Measurements from ENCODE around the gene S1PR3. TPM values are rescaled to one million over a fixed set of nuclear protein-coding genes. Genes with fewer than 3 reads are reported as not detected.

S1PR3 gene
- total and polyA plus RNA-seq, 2 donors (not counting 3 experiments of a cell fraction or from before 2014, with no cell fraction given), result 12.5 to 25.8 TPM

- no peak overlapping the region for H3K4me2 ChIP-seq (ENCODE audit: insufficient read depth, low read length)
- H3K9me1 ChIP-seq (replicated peaks; ENCODE audit: control insufficient read depth, extremely low read depth, insufficient read depth, low read length), result no peaks in the 10 kb centered on the region
- H3K27ac ChIP-seq (ENCODE audit: insufficient read depth, low read depth, low read length), result no peak overlapping the region
- BruUV-seq (replicated peaks), result no TSS peak
- no peaks in the 10 kb centered on the region for H4K20me1 ChIP-seq (replicated peaks; ENCODE audit: control insufficient read depth, extremely low read depth, insufficient read depth, low read length)
- ChIA-PET POLR2A (no interaction called here), CTCF (interaction anchor here (1.8 kb wide), 1 partner anchor 11 kb away, joined by 5 read pairs; no protein-coding TSS in a partner anchor)
- DNase-seq (ENCODE audit: low read depth, low spot score), result no peak
- no peaks in the 10 kb centered on the region for H3K79me2 ChIP-seq (ENCODE audit: control insufficient read depth, insufficient read depth, low read length)
- H3K4me1 ChIP-seq (ENCODE audit: control insufficient read depth, extremely low read depth, insufficient read depth, low read length), result no peaks in the 10 kb centered on the region
- no peaks in the 10 kb centered on the region for H3K9me3 ChIP-seq (replicated peaks; ENCODE audit: control insufficient read depth, insufficient read depth, low read length)
- FAIRE-seq, result no peak
- no peaks in the 10 kb centered on the region for H3K36me3 ChIP-seq (ENCODE audit: control insufficient read depth in 2 of 2, extremely low read depth in 1 of 2, insufficient read depth in 2 of 2, low read length in 2 of 2)
- H3K9ac ChIP-seq (replicated peaks; ENCODE audit: extremely low read depth, insufficient read depth, low read length), result no peak overlapping the region
- H3K4me3 ChIP-seq (replicated peaks in 1 of 3; ENCODE audit: insufficient read depth in 1 of 3, low read depth in 1 of 3, low read length in 3 of 3), result no peak overlapping the region
- H3K27me3 ChIP-seq (ENCODE audit: control insufficient read depth in 2 of 2, insufficient read depth in 2 of 2, low read length in 2 of 2), result no peaks in the 10 kb centered on the region
- no peak overlapping the region for H2AFZ ChIP-seq (ENCODE audit: low read depth, low read length)
- intact Hi-C loops (cut with micrococcal nuclease), result no loop called here
- dilution Hi-C loops (cut with MboI; ENCODE audit: extremely low pct_ligation_motif_present, low sequenced_read_pairs), result no loop called here
- TF ChIP-seq EZH2 (IDR thresholded peaks at IDR 0.05; ENCODE audit: borderline replicate concordance, low read depth, low read length, severe bottlenecking), result no peak
- TF ChIP-seq MYC (IDR thresholded peaks at IDR 0.05; ENCODE audit: low read depth, low read length), result no peak
- TF ChIP-seq FOS (IDR thresholded peaks at IDR 0.05; ENCODE audit: borderline replicate concordance, insufficient read depth, low read length), result no peak
- no peak for TF ChIP-seq GATA2 (IDR thresholded peaks at IDR 0.05; ENCODE audit: insufficient read depth, insufficient read length, low read depth, low read length)
- no peak for TF ChIP-seq MAX (IDR thresholded peaks at IDR 0.05; ENCODE audit: insufficient read depth, insufficient read length)
- no peak for TF ChIP-seq POLR2AphosphoS5 (IDR thresholded peaks at IDR 0.05; ENCODE audit: insufficient read depth, low read depth, low read length)
- TF ChIP-seq POLR2A (IDR thresholded peaks at IDR 0.05; ENCODE audit: low read depth, low read length), result no peak
Observed at GRCh38 chr9:89052470-89053097, 61.3 kb downstream of the S1PR3 start.

GRCh38 chr9:89053301-89053700 is 62.0 kb downstream of the S1PR3 start:
- intact Hi-C loops (cut with micrococcal nuclease) (no loop called here), dilution Hi-C loops (cut with MboI; ENCODE audit: extremely low pct_ligation_motif_present, low sequenced_read_pairs) (no loop called here)
- Histone ChIP-seq H3K79me2 (ENCODE audit: control insufficient read depth, insufficient read depth, low read length) (no peaks in the 10 kb centered on the region), H3K4me3 (replicated peaks in 1 of 3; ENCODE audit: insufficient read depth in 1 of 3, low read depth in 1 of 3, low read length in 3 of 3) (no peak overlapping the region), H3K27me3 (ENCODE audit: control insufficient read depth in 2 of 2, insufficient read depth in 2 of 2, low read length in 2 of 2) (no peaks in the 10 kb centered on the region), H3K9me3 (replicated peaks; ENCODE audit: control insufficient read depth, insufficient read depth, low read length) (no peaks in the 10 kb centered on the region), H3K9ac (replicated peaks; ENCODE audit: extremely low read depth, insufficient read depth, low read length) (no peak overlapping the region), H3K9me1 (replicated peaks; ENCODE audit: control insufficient read depth, extremely low read depth, insufficient read depth, low read length) (no peaks in the 10 kb centered on the region), H3K4me1 (ENCODE audit: control insufficient read depth, extremely low read depth, insufficient read depth, low read length) (no peaks in the 10 kb centered on the region), H3K27ac (ENCODE audit: insufficient read depth, low read depth, low read length) (no peak overlapping the region), H2AFZ (ENCODE audit: low read depth, low read length) (no peak overlapping the region), H3K36me3 (ENCODE audit: control insufficient read depth in 2 of 2, extremely low read depth in 1 of 2, insufficient read depth in 2 of 2, low read length in 2 of 2) (no peaks in the 10 kb centered on the region), H3K4me2 (ENCODE audit: insufficient read depth, low read length) (no peak overlapping the region), H4K20me1 (replicated peaks; ENCODE audit: control insufficient read depth, extremely low read depth, insufficient read depth, low read length) (no peaks in the 10 kb centered on the region)
- no peak for DNase-seq (ENCODE audit: low read depth, low spot score)
- no TSS peak for BruUV-seq (replicated peaks)
- ChIA-PET CTCF (no interaction called here), POLR2A (no interaction called here)
- TF ChIP-seq CTCF (IDR thresholded peaks at IDR 0.05; ENCODE audit: extremely low read depth in 1 of 2, insufficient read depth in 1 of 2, low read depth in 1 of 2, low read length in 2 of 2), result no peak
- TF ChIP-seq POLR2AphosphoS5 (IDR thresholded peaks at IDR 0.05; ENCODE audit: insufficient read depth, low read depth, low read length), result no peak
- no peak for TF ChIP-seq MAX (IDR thresholded peaks at IDR 0.05; ENCODE audit: insufficient read depth, insufficient read length)
- no peak for TF ChIP-seq GATA2 (IDR thresholded peaks at IDR 0.05; ENCODE audit: insufficient read depth, insufficient read length, low read depth, low read length)
- no peak for TF ChIP-seq FOS (IDR thresholded peaks at IDR 0.05; ENCODE audit: borderline replicate concordance, insufficient read depth, low read length)
- TF ChIP-seq EZH2 (IDR thresholded peaks at IDR 0.05; ENCODE audit: borderline replicate concordance, low read depth, low read length, severe bottlenecking), result no peak
- TF ChIP-seq JUN (IDR thresholded peaks at IDR 0.05; ENCODE audit: borderline replicate concordance, insufficient read depth, insufficient read length, low read depth), result no peak
- TF ChIP-seq MYC (IDR thresholded peaks at IDR 0.05; ENCODE audit: low read depth, low read length), result no peak
- TF ChIP-seq POLR2A (IDR thresholded peaks at IDR 0.05; ENCODE audit: low read depth, low read length), result no peak
- no peak for FAIRE-seq

Measured in endothelial cell of umbilical vein (primary cell).